HFFc6 (cell line): ENCODE measurements around the gene GRK3. TPM values are rescaled to one million over a fixed set of nuclear protein-coding genes. Genes with fewer than 3 reads are reported as not detected.

Experiments
- DNase-seq: peaks from one replicate; pipeline ENCODE4 v3.0.0-alpha.2; 2018
- H3K27ac Mint-ChIP-seq: 2 replicates; pipeline ENCODE4 v1.8.0; 2020; ENCODE audit warnings: mild to moderate bottlenecking, mixed read lengths
- H3K27me3 Mint-ChIP-seq: 2 replicates; pipeline ENCODE4 v1.8.0; 2021; ENCODE audit warnings: mild to moderate bottlenecking, moderate library complexity, mixed read lengths; ENCODE audit not compliant: insufficient read depth
- H3K36me3 Mint-ChIP-seq: 2 replicates; pipeline ENCODE4 v1.8.0; 2021; ENCODE audit warnings: low read depth, mixed read lengths
- H3K4me1 Mint-ChIP-seq: 2 replicates; pipeline ENCODE4 v1.8.0; 2020; ENCODE audit warnings: low read depth, mixed read lengths
- H3K4me3 Mint-ChIP-seq: 2 replicates; pipeline ENCODE4 v1.8.0; 2020; ENCODE audit warnings: mild to moderate bottlenecking, moderate library complexity, mixed read lengths
- H3K9me3 Mint-ChIP-seq: 2 replicates; pipeline ENCODE4 v1.8.0; 2020; ENCODE audit warnings: mild to moderate bottlenecking, mixed read lengths
- total RNA-seq, 6 experiments: library from RNA; stranded (reverse); fragmentation: NEBNext Ultra II Directional; extraction: Animal tissue kit (Norgen Biotek cat#: 25700); gene quantifications; 2 replicates in 1 of 6; 3 replicates in 5 of 6; pipeline ENCODE4 v1.2.3, GENCODE V29; 2021
- TF ChIP-seq, protein P1 (sequence below): fragments of 200-600 bp; sonication (generic); IDR thresholded peaks from 2 replicates; pipeline ENCODE4 v1.5.0; 2021; ENCODE audit warnings: antibody characterized with exemption, mild to moderate bottlenecking

The GRK3 gene
- total RNA-seq, 6 experiments from 2014 or later = 0.05 TPM; not detected in 5

DNA sequence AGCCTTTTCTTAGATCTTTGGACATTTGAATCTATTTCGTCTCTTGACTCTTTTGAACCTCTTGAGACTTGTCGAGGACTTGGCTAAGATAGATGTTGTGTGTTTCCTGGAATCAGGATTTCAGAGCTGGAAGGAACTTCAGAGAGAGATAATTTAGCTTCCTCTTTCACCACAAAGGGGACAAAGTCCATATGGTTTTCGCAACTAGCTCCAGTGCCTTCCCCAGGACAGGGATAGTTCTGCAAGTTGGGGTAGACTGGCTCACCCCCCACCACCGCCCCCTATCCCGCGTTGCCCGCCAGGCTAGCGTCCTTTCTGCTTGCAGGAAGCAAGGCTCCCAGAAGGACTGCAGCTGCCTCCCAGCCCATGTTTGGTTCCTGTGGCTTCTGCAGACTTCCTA, 101.8 kb downstream of the GRK3 start:
- Mint-ChIP-seq H3K27me3 (no peaks in the 10 kb centered on the region; the same call in 1 of the 2 replicates), H3K4me1 (no peaks in the 10 kb centered on the region)

DNA sequence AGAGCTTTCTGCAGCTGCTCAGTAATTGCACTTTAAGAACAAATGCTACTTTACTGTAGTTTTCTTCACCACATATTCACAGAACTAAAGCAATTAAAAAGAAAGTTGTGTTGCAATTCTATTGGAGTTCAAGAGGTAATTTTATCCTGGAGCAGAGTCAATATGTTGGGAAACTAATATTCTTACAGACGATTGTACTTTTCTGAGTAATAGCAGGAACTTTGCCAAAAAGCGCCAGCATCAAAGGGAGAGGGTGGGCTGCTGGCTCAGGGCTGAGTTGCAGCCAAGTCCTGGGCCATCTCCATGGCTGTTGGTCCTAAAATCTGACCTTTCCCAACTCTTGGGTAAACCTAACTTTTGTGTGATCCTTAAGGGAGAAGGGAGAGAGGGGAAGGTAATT, 104.0 kb downstream of the GRK3 start:
- H3K27me3 Mint-ChIP-seq = no peaks in the 10 kb centered on the region; the same call in 1 of the 2 replicates
- no peaks in the 10 kb centered on the region for H3K4me1 Mint-ChIP-seq
- peaks cover 10% of the 10 kb centered on the region for H3K9me3 Mint-ChIP-seq
- TF ChIP-seq, protein P1, sequence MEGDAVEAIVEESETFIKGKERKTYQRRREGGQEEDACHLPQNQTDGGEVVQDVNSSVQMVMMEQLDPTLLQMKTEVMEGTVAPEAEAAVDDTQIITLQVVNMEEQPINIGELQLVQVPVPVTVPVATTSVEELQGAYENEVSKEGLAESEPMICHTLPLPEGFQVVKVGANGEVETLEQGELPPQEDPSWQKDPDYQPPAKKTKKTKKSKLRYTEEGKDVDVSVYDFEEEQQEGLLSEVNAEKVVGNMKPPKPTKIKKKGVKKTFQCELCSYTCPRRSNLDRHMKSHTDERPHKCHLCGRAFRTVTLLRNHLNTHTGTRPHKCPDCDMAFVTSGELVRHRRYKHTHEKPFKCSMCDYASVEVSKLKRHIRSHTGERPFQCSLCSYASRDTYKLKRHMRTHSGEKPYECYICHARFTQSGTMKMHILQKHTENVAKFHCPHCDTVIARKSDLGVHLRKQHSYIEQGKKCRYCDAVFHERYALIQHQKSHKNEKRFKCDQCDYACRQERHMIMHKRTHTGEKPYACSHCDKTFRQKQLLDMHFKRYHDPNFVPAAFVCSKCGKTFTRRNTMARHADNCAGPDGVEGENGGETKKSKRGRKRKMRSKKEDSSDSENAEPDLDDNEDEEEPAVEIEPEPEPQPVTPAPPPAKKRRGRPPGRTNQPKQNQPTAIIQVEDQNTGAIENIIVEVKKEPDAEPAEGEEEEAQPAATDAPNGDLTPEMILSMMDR = no peak
- H3K4me3 Mint-ChIP-seq = no peak overlapping the region
- no peak overlapping the region for H3K27ac Mint-ChIP-seq
- no peak for DNase-seq
- H3K36me3 Mint-ChIP-seq = no peaks in the 10 kb centered on the region

More for the DNA sequence above, 101.8 kb downstream of the GRK3 start:
- DNase-seq = no peak
- TF ChIP-seq, protein P1 = no peak
- Mint-ChIP-seq H3K36me3 (no peaks in the 10 kb centered on the region), H3K27ac (no peak overlapping the region), H3K4me3 (no peak overlapping the region), H3K9me3 (peaks cover 5% of the 10 kb centered on the region; the same call in 1 of the 2 replicates)

DNA sequence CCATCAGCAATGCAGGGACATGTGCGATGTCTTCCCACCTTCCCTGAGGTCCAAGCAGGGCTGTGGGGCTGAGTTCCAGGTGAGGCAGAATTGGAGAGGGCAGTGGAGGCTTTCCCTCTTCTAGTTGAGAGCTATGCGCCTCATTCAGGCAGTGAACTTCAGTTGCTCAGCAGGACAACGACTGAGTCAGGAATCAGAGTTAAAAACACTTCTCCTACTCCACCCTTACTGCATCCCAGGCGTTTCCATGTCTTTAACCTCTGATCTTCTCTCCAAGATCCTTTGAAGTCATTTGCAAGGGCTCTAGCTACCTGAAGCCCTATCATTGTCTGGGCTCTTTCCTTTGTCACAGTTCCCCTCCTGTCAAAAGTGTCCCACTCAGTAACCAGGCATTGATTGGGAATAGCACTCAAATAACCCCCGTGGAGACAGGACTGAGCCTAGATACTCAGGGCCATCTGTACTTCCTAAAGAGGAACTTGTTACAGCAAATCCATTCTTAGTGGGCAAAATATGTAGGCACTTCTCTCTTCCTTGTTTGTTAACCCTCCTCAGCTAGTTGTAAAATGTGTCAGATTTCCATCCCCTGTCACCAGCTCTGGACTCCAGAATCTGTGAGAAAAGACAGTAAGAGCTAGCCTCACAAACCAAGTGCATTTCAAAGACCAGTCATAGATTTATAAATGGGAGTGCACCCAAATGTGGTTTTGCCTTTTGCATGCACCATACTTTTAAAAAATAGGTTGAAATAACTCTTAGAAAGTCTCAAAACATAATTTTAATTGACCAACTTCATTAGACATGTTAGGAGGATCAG, 105.0 kb downstream of the GRK3 start:
- DNase-seq = no peak
- H3K36me3 Mint-ChIP-seq = no peaks in the 10 kb centered on the region

DNA sequence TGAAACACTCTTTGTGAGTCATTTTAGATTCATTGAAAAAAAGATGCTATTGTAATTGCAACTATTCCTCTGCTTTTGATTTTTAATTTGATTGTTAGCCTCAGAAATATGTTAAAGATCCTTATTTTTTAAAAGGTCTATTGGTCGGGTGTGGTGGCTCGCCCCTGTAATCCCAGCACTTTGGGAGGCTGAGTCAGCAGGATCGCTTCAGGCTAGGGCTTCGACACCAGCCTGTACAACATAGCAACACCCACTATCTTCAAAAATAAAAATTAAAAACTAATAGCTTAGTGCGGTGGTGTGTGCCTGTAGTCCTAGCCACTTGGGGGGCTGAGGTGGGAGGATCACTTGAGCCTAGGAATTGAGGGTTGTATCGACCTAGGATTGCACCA, 105.6 kb downstream of the GRK3 start:
- no peak for DNase-seq
- TF ChIP-seq, protein P1 = no peak
- Mint-ChIP-seq H3K36me3 (no peaks in the 10 kb centered on the region), H3K4me3 (no peak overlapping the region), H3K4me1 (no peaks in the 10 kb centered on the region), H3K27ac (no peak overlapping the region), H3K27me3 (no peaks in the 10 kb centered on the region; the same call in 1 of the 2 replicates), H3K9me3 (peaks cover 10% of the 10 kb centered on the region)

More for the DNA sequence above, 105.0 kb downstream of the GRK3 start:
- Mint-ChIP-seq H3K27me3 (no peaks in the 10 kb centered on the region; the same call in 1 of the 2 replicates), H3K9me3 (peaks cover 10% of the 10 kb centered on the region), H3K4me3 (no peak overlapping the region), H3K4me1 (no peaks in the 10 kb centered on the region), H3K27ac (no peak overlapping the region)
- TF ChIP-seq, protein P1 = no peak

DNA sequence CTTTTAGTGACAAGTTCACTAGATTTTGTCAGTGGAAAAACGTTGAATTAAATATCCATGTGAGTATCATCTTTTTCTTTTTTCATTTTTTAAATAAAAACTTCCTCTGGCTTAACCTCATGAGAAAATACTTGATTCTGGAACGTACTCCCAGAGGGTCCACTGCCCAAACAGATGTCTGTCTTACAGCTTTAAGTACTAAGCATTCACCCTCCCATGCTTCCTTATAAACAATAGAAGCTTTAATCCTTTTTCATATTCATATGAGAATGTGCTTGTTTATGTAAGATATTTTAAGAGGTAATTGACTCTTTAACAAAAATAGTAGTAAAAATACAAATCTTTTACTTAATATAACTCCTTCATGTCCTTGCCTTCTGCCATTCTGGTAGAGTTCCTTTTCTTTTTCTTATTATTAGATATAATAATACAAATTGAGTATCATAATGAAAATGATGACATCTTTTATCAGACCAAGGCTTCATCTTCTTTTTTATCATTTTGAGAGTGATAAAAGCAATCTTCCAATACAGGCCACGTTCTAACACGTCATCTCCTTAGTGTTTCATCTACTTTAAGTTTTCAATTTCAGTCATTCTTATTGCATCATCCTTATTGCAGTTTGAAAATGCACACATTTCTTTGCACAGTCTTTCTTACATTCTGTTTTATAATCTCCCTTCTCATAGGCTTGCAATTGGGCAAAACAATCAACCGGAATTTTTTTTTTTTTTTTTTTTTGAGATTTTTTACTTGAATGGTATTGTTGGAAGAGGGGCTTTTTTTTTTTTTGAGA, 108.0 kb downstream of the GRK3 start:
- Mint-ChIP-seq H3K4me3 (no peak overlapping the region), H3K9me3 (peaks cover 10% of the 10 kb centered on the region), H3K36me3 (no peaks in the 10 kb centered on the region), H3K27me3 (no peaks in the 10 kb centered on the region; the same call in 1 of the 2 replicates), H3K4me1 (no peaks in the 10 kb centered on the region), H3K27ac (no peak overlapping the region)
- TF ChIP-seq, protein P1 = no peak
- DNase-seq = no peak
